ENCODE results near the gene ORMDL2.

The ORMDL2 gene

GRCh38 chr12:55817345-55818139, at the start of gene ORMDL2, which contains the start of gene SARNP:
TSS of gene ORMDL2 (plus strand) at chr12:55818041. CDS start at chr12:55819000, 959 bp downstream.
TSS of gene SARNP (minus strand) at chr12:55817724. CDS start at chr12:55817701, 23 bp downstream.
- Histone ChIP-seq H3K27ac (ENCODE audit: low read depth, low read length) (peak within 1 kb of the TSS; percentile 66), H3F3A (ENCODE audit: control insufficient read depth, insufficient read depth) (peaks cover 12% of the 10 kb centered on the region), H3K79me2 (ENCODE audit: control insufficient read depth, low read length) (peaks cover 81% of the 10 kb centered on the region), H3K4me3 (ENCODE audit: low read length) (peak within 1 kb of the TSS; percentile 88), H4K20me1 (ENCODE audit: control insufficient read depth, insufficient read depth, low read depth, low read length) (peaks cover 11% of the 10 kb centered on the region; the same call in 1 of the 2 replicates), H3K9me2 (replicated peaks; ENCODE audit: control insufficient read depth, low read length) (no peaks in the 10 kb centered on the region), H3K9me3 (ENCODE audit: control insufficient read depth, insufficient read depth, low read length) (no peaks in the 10 kb centered on the region), H3K36me3 (ENCODE audit: control insufficient read depth, low read length) (peaks cover 91% of the 10 kb centered on the region), H3K27me3 (ENCODE audit: control insufficient read depth, low read length) (no peaks in the 10 kb centered on the region), H3K4me2 (ENCODE audit: low read length) (peak within 1 kb of the TSS; percentile 74), H3K4me1 (ENCODE audit: control insufficient read depth, low read length) (peaks cover 36% of the 10 kb centered on the region)
- TF ChIP-seq EZH2phosphoT487 (IDR thresholded peaks at IDR 0.05; ENCODE audit: borderline replicate concordance, low read length) (no peak), CTCF (IDR thresholded peaks at IDR 0.05; ENCODE audit: low read depth, low read length, poor library complexity, severe bottlenecking) (no peak)

- Histone ChIP-seq H3K27ac (ENCODE audit: low read depth, low read length) (no peak overlapping the region), H3K9me3 (ENCODE audit: control insufficient read depth, insufficient read depth, low read length) (no peaks in the 10 kb centered on the region), H3K9me2 (replicated peaks; ENCODE audit: control insufficient read depth, low read length) (no peaks in the 10 kb centered on the region), H3K4me1 (ENCODE audit: control insufficient read depth, low read length) (no peaks in the 10 kb centered on the region), H3K27me3 (ENCODE audit: control insufficient read depth, low read length) (no peaks in the 10 kb centered on the region), H3K4me2 (ENCODE audit: low read length) (no peak overlapping the region), H3K36me3 (ENCODE audit: control insufficient read depth, low read length) (peaks cover 63% of the 10 kb centered on the region), H4K20me1 (ENCODE audit: control insufficient read depth, insufficient read depth, low read depth, low read length) (peaks cover under 1% of the 10 kb centered on the region; the same call in 1 of the 2 replicates), H3F3A (ENCODE audit: control insufficient read depth, insufficient read depth) (peaks cover 1% of the 10 kb centered on the region; the same call in 1 of the 2 replicates), H3K4me3 (ENCODE audit: low read length) (no peak overlapping the region), H3K79me2 (ENCODE audit: control insufficient read depth, low read length) (peaks cover 18% of the 10 kb centered on the region)
- TF ChIP-seq CTCF (IDR thresholded peaks at IDR 0.05; ENCODE audit: low read depth, low read length, poor library complexity, severe bottlenecking) = no peak
- TF ChIP-seq EZH2phosphoT487 (IDR thresholded peaks at IDR 0.05; ENCODE audit: borderline replicate concordance, low read length) = no peak
Measured at GRCh38 chr12:55771736-55772135, 46.1 kb upstream of the ORMDL2 start.

- H3F3A ChIP-seq (ENCODE audit: control insufficient read depth, insufficient read depth) = peaks cover 6% of the 10 kb centered on the region; the same call in 1 of the 2 replicates
- H3K79me2 ChIP-seq (ENCODE audit: control insufficient read depth, low read length) = peaks cover 12% of the 10 kb centered on the region
- H3K9me2 ChIP-seq (replicated peaks; ENCODE audit: control insufficient read depth, low read length) = no peaks in the 10 kb centered on the region
- H3K27me3 ChIP-seq (ENCODE audit: control insufficient read depth, low read length) = no peaks in the 10 kb centered on the region
- no peak for TF ChIP-seq EZH2phosphoT487 (IDR thresholded peaks at IDR 0.05; ENCODE audit: borderline replicate concordance, low read length)
- TF ChIP-seq CTCF (IDR thresholded peaks at IDR 0.05; ENCODE audit: low read depth, low read length, poor library complexity, severe bottlenecking) = no peak
- peaks cover 3% of the 10 kb centered on the region; the same call in 1 of the 2 replicates for H4K20me1 ChIP-seq (ENCODE audit: control insufficient read depth, insufficient read depth, low read depth, low read length)
- no peak overlapping the region for H3K4me2 ChIP-seq (ENCODE audit: low read length)
- no peak overlapping the region for H3K27ac ChIP-seq (ENCODE audit: low read depth, low read length)
- no peaks in the 10 kb centered on the region for H3K9me3 ChIP-seq (ENCODE audit: control insufficient read depth, insufficient read depth, low read length)
- H3K4me1 ChIP-seq (ENCODE audit: control insufficient read depth, low read length) = peaks cover 3% of the 10 kb centered on the region; the same call in 1 of the 2 replicates
- no peak overlapping the region for H3K4me3 ChIP-seq (ENCODE audit: low read length)
- peaks cover 79% of the 10 kb centered on the region for H3K36me3 ChIP-seq (ENCODE audit: control insufficient read depth, low read length)
Measured at GRCh38 chr12:55777856-55778255, 40.0 kb upstream of the ORMDL2 start.

Data from DOHH2 (cell line).